Endometrium (tissue), 2 donors: Measurements from ENCODE around the gene ACVR2B.

Source experiments
- FAIRE-seq: peaks from 2 replicates; lab custom pipeline; 2012; peaks lifted over from hg19 to GRCh38; lab: Jason Lieb, UNC
- donor health status: control.
- donor health status: control.

Gene ACVR2B

GRCh38 chr3:38533285-38533976, 79.7 kb downstream of the ACVR2B start:
- FAIRE-seq: no peak

DNA sequence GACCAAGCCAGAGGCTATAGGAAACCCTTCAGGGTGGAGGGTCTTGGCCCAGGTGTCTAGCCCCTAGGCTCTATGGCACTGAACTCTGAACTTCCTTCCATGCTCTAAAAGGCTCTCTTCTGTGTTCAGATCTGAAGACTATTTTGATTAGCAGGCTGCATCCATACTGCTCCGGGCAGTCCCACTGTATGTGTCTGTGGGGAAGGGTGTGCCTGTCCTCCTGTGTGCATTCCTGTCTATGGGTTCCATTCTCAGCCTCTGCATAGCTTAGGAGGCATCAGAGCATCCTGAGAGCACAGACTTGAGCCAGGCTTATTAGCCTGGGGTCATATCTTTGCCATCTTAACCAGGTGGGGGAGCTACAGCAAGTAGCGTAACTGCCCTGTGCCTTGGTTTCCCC, 80.5 kb downstream of the ACVR2B start:
- FAIRE-seq: no peak

GRCh38 chr3:38534604-38535003, 80.9 kb downstream of the ACVR2B start:
- no peak for FAIRE-seq

- no peak for FAIRE-seq
Observed at GRCh38 chr3:38536671-38537070, 83.0 kb downstream of the ACVR2B start.

- no peak for FAIRE-seq
Observed at GRCh38 chr3:38538773-38539353, 85.2 kb downstream of the ACVR2B start.

GRCh38 chr3:38541806-38542205, 88.1 kb downstream of the ACVR2B start:
- FAIRE-seq: no peak
